ENCODE measurements around the gene PHLDA1. TPM values are rescaled to one million over a fixed set of nuclear protein-coding genes. Genes with fewer than 3 reads are reported as not detected.

Gene PHLDA1
- total and polyA plus RNA-seq, 2 of the 4 experiments (the other 2 are of a cell fraction) = 27.8 to 32.4 TPM

- no CpG with 5 or more reads among the region's 2 CpGs for WGBS, 2 experiments (ENCODE audit: extremely low coverage in 2 of 2, insufficient read length in 1 of 2)
- intact Hi-C loops (cut with micrococcal nuclease) = no loop called here
- Histone ChIP-seq H3K27ac (ENCODE audit: insufficient read depth, low read length) (no peak overlapping the region), H4K91ac (ENCODE audit: insufficient read depth, low read depth, low read length) (no peak overlapping the region), H3K4me1 (ENCODE audit: control insufficient read depth, insufficient read depth, low read length) (peaks cover 4% of the 10 kb centered on the region), H4K20me1 (ENCODE audit: insufficient read depth, low read length) (no peaks in the 10 kb centered on the region), H4K8ac (ENCODE audit: low read depth in 2 of 2, low read length in 2 of 2) (no peak overlapping the region), H3K56ac (ENCODE audit: extremely low read depth, insufficient read depth, low read length) (no peak overlapping the region), H2BK120ac (ENCODE audit: low read depth, low read length) (no peak overlapping the region), H3K9me1 (ENCODE audit: insufficient read depth, low read length) (0 out of 2 replicates have a peak, but pooled peaks cover 2% of the 10 kb centered on the region), H3K18ac (ENCODE audit: low read depth, low read length) (no peak overlapping the region), H2BK15ac (ENCODE audit: low read depth, low read length) (no peak overlapping the region), H3K14ac (replicated peaks; ENCODE audit: low read depth, low read length) (no peak overlapping the region), H3K9me3 (ENCODE audit: control insufficient read depth, insufficient read depth, low read length) (no peaks in the 10 kb centered on the region), H3K23ac (ENCODE audit: low read depth, low read length) (no peak overlapping the region), H3K4ac (ENCODE audit: low read depth, low read length) (no peak overlapping the region), H4K5ac (ENCODE audit: low read depth, low read length) (no peak overlapping the region), H2BK20ac (ENCODE audit: low read depth, low read length) (no peak overlapping the region), H2BK5ac (ENCODE audit: low read depth, low read length, poor library complexity, severe bottlenecking) (no peak overlapping the region), H2AFZ (replicated peaks; ENCODE audit: low read length, poor library complexity) (no peak overlapping the region), H3K9ac (ENCODE audit: low read depth, low read length) (no peak overlapping the region), H3K4me3 (ENCODE audit: insufficient read depth, low read depth, low read length) (no peak overlapping the region), H3K4me2 (ENCODE audit: low read depth, low read length) (no peak overlapping the region), H3K27me3 (ENCODE audit: control insufficient read depth, insufficient read depth, low read length) (no peaks in the 10 kb centered on the region), H2AK5ac (ENCODE audit: low read depth, low read length) (no peak overlapping the region), H3K36me3 (ENCODE audit: control insufficient read depth, insufficient read depth, low read length) (peaks cover 8% of the 10 kb centered on the region), H2AK9ac (replicated peaks; ENCODE audit: low read depth, low read length, poor library complexity) (no peak overlapping the region), H3K79me1 (ENCODE audit: low read depth in 1 of 2, low read length in 2 of 2) (peaks cover 8 to 20% of the 10 kb centered on the region in 2 experiments; a peak in 3 of 4 replicates)
- dilution Hi-C loops (cut with HindIII; ENCODE audit: low sequenced_read_pairs, unreplicated experiment) = no loop called here
- DNase-seq (no peak), ATAC-seq (ENCODE audit: low read depth) (no peak)
- CTCF ChIA-PET = no interaction called here
- TF ChIP-seq RFX5 (IDR thresholded peaks at IDR 0.05; ENCODE audit: low read depth, low read length) (no peak), BHLHE40 (IDR thresholded peaks at IDR 0.05; ENCODE audit: low read depth, low read length) (no peak), RCOR1 (IDR thresholded peaks at IDR 0.05; ENCODE audit: insufficient replicate concordance, low read length) (no peak), MXI1 (IDR thresholded peaks at IDR 0.05; ENCODE audit: borderline replicate concordance, low read depth, low read length) (no peak), CTCF (conservative IDR thresholded peaks at IDR 0.05; ENCODE audit: low read depth, low read length) (no peak), SMC3 (IDR thresholded peaks at IDR 0.05; ENCODE audit: low read depth, low read length) (no peak), FOS (IDR thresholded peaks at IDR 0.05; ENCODE audit: low read depth, low read length) (no peak), POLR2A (IDR thresholded peaks at IDR 0.05; ENCODE audit: low read depth, low read length) (no peak), RAD21 (IDR thresholded peaks at IDR 0.05; ENCODE audit: low read length) (no peak), MAZ (IDR thresholded peaks at IDR 0.05; ENCODE audit: borderline replicate concordance, low read depth, low read length) (no peak), MAFK (IDR thresholded peaks at IDR 0.05; ENCODE audit: low read depth, low read length) (no peak), ELK1 (IDR thresholded peaks at IDR 0.05; ENCODE audit: borderline replicate concordance, low read depth, low read length) (no peak), CEBPB (IDR thresholded peaks at IDR 0.05; ENCODE audit: low read depth, low read length) (no peak), NFE2L2 (IDR thresholded peaks at IDR 0.05; ENCODE audit: low read depth, low read length) (no peak), CHD1 (IDR thresholded peaks at IDR 0.05; ENCODE audit: low read depth, low read length) (no peak)
- TF ChIP-seq, protein P1, sequence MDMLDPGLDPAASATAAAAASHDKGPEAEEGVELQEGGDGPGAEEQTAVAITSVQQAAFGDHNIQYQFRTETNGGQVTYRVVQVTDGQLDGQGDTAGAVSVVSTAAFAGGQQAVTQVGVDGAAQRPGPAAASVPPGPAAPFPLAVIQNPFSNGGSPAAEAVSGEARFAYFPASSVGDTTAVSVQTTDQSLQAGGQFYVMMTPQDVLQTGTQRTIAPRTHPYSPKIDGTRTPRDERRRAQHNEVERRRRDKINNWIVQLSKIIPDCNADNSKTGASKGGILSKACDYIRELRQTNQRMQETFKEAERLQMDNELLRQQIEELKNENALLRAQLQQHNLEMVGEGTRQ (IDR thresholded peaks at IDR 0.05; ENCODE audit: low read depth, low read length) = no peak
- POLR2A ChIA-PET (ENCODE audit: unreplicated experiment) = no interaction called here
- in situ Hi-C loops (cut with MboI; ENCODE audit: low sequenced_read_pairs) = loop anchor here (25.0 kb wide), 1 partner anchor 704 kb away; the partner anchor contains the start of genes CAPS2 and GLIPR1L1
- BruUV-seq (replicated peaks) = no TSS peak
Observed at GRCh38 chr12:76041406-76041805, 9.8 kb upstream of the PHLDA1 start.
